Type B pancreatic cell (in vitro differentiated cells): Measurements from ENCODE around the gene CYP2J2. TPM values are rescaled to one million over a fixed set of nuclear protein-coding genes. Genes with fewer than 3 reads are reported as not detected.
"Not testable (repeated sequence)": the region's sequence is repeated elsewhere in the genome, so short reads cannot be mapped to it uniquely, and the experiment has no call there.

Experiments used
- DNase-seq: peaks from one replicate; pipeline ENCODE4 v3.0.0; 2021; ENCODE audit warnings: mixed read lengths; ENCODE audit not compliant: unreplicated experiment; ENCODE audit errors: extremely low spot score
- H3K27ac Mint-ChIP-seq: 2 replicates; pipeline ENCODE4 v1.8.0; 2021; ENCODE audit warnings: mild to moderate bottlenecking, mixed read lengths
- H3K27me3 Mint-ChIP-seq: 2 replicates; pipeline ENCODE4 v1.8.0; 2021; ENCODE audit warnings: mixed read lengths
- H3K36me3 Mint-ChIP-seq: 2 replicates; pipeline ENCODE4 v1.8.0; 2021; ENCODE audit warnings: mixed read lengths
- H3K4me1 Mint-ChIP-seq: one replicate; pipeline ENCODE4 v1.8.0; 2021; ENCODE audit warnings: mixed read lengths; ENCODE audit not compliant: unreplicated experiment
- H3K4me3 Mint-ChIP-seq: 2 replicates; pipeline ENCODE4 v1.8.0; 2021; ENCODE audit warnings: mild to moderate bottlenecking, mixed read lengths
- H3K9me3 Mint-ChIP-seq: 2 replicates; pipeline ENCODE4 v1.8.0; 2021; ENCODE audit warnings: mixed read lengths
- CTCF ChIP-seq: fragments of 200-600 bp; sonication (generic); conservative IDR thresholded peaks from 2 replicates; pipeline ENCODE4 v1.5.0; 2021; ENCODE audit warnings: antibody characterized with exemption, mild to moderate bottlenecking
- total RNA-seq: library from RNA; stranded (reverse); gene quantifications from 2 replicates; pipeline ENCODE4 v1.2.1, GENCODE V29; 2021; ENCODE audit warnings: low replicate concordance

The CYP2J2 gene
- total RNA-seq, 1 donor from 2014 or later = 1.5 TPM

DNA sequence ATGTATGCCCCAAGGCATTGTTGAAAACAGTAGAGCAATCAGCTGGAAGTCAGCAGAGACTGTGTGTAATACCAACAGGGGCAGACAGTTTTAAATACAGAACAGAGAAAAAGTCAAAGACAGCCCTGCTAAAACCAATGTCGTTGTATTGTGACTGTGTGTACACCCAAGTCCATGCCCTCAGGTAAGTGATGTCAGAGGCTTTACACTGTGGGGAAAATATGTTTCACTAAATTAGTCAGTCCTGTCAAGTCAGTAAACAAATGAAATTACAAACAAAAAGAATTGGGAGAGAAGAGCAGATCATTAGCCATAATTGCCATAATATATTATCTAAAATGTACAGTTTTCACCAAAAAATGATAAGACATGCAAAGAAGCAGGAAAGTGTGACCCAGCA, 2.4 kb upstream of the CYP2J2 start:
- Mint-ChIP-seq H3K4me1 (peaks cover 3% of the 10 kb centered on the region), H3K27ac (no peak overlapping the region), H3K9me3 (peaks cover 12% of the 10 kb centered on the region), H3K4me3 (no peak overlapping the region), H3K36me3 (no peaks in the 10 kb centered on the region), H3K27me3 (peaks cover 54% of the 10 kb centered on the region)
- TF ChIP-seq CTCF = no peak
- no peak for DNase-seq

DNA sequence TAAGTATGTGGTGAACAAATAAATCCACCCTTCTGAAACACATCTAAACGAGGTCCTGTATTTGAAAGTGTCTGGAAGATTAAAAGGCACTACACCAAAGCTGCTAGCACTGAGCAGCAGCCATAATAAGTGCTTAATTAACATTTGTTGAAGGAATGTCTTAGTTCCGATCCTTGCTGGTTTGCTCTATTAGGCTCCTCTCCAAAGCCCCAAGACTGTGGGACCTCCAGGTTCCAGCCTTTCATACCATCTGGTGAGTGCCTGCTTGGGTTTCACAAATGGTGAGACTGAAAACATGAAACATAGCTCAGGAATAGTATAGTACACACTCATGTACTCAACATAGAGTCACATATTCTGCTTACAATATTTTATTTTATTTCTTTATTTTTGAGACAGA, 640 bp upstream of the CYP2J2 start:
- Mint-ChIP-seq H3K27me3 (peaks cover 52% of the 10 kb centered on the region), H3K4me3 (peak overlapping the region; percentile 74), H3K9me3 (peaks cover 17% of the 10 kb centered on the region), H3K27ac (no peak overlapping the region), H3K4me1 (peaks cover 3% of the 10 kb centered on the region), H3K36me3 (no peaks in the 10 kb centered on the region)
- DNase-seq = no peak
- no peak for TF ChIP-seq CTCF

DNA sequence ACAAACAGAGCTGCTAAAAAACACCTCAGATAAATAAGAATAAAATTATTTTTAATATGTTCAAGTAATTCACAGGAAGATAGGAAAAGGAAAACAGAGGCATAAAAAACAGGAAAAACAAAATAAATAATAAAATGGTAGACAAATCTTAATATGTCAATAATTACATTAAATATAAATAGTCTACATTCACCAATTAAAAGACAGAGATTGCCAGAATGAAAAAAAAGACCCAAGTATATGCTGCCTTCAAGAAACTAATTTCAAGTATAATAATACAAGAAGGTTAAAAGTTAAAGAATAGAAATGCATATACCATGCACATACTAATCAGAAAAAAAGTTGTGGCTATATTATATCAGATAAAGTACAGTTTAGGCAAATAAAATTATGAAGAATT, 1.9 kb downstream of the CYP2J2 start:
- Mint-ChIP-seq H3K4me1 (peaks cover 3% of the 10 kb centered on the region), H3K27ac (no peak overlapping the region), H3K27me3 (peaks cover 53% of the 10 kb centered on the region), H3K36me3 (no peaks in the 10 kb centered on the region), H3K4me3 (no peak overlapping the region), H3K9me3 (peaks cover 17% of the 10 kb centered on the region)
- DNase-seq = no peak
- no peak for TF ChIP-seq CTCF

GRCh38 chr1:59921258-59921899, 5.2 kb downstream of the CYP2J2 start:
- peaks cover 31% of the 10 kb centered on the region for H3K27me3 Mint-ChIP-seq

GRCh38 chr1:59919746-59920145, 6.8 kb downstream of the CYP2J2 start:
- Mint-ChIP-seq H3K4me3 (no peak overlapping the region), H3K27me3 (peaks cover 17% of the 10 kb centered on the region), H3K9me3 (peaks cover 6% of the 10 kb centered on the region), H3K27ac (no peak overlapping the region), H3K36me3 (peaks cover 3% of the 10 kb centered on the region), H3K4me1 (peaks cover 4% of the 10 kb centered on the region)
- no peak for TF ChIP-seq CTCF
- no peak for DNase-seq

More at GRCh38 chr1:59921258-59921899, 5.2 kb downstream of the CYP2J2 start:
- H3K4me1 Mint-ChIP-seq, H3K36me3 Mint-ChIP-seq, DNase-seq, H3K27ac Mint-ChIP-seq, H3K4me3 Mint-ChIP-seq: not testable (repeated sequence)
- peaks cover 17% of the 10 kb centered on the region for H3K9me3 Mint-ChIP-seq

DNA sequence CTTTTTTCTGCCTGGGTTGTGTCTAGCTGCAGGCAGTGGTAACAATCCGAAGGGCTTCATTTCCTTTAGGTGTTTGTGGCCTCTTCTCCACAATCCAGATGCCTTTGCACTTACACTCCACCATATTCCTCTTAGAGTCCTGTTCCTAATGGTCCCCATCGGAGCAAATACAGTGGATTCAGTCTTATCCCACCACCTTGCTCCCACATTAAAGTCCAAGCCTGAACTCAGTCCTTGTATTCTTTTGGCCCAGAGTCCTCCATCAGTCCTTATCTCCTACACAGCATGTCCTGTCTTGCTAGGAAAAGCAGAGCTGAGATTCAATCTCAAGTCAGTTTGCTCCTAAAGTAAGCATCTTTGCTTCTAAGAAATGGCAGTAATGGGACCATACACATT, 8.8 kb downstream of the CYP2J2 start:
- H3K36me3 Mint-ChIP-seq = peaks cover 3% of the 10 kb centered on the region
- no peak overlapping the region for H3K27ac Mint-ChIP-seq

More for the DNA sequence above, 8.8 kb downstream of the CYP2J2 start:
- no peak for TF ChIP-seq CTCF
- Mint-ChIP-seq H3K4me3 (no peak overlapping the region), H3K4me1 (peaks cover 4% of the 10 kb centered on the region), H3K9me3 (no peaks in the 10 kb centered on the region), H3K27me3 (peaks cover 18% of the 10 kb centered on the region)
- no peak for DNase-seq
